Small intestine (tissue), 7 donors: ENCODE data around the gene CDK17. TPM values are rescaled to one million over a fixed set of nuclear protein-coding genes. Genes with fewer than 3 reads are reported as not detected.

ENCODE experiments used
- DNase-seq, 2 donors: peaks; one replicate each; pipeline versions ENCODE4 v3.0.0 to v3.0.0-alpha.2; 2013
- FAIRE-seq: peaks from 2 replicates; lab custom pipeline; 2012; peaks lifted over from hg19 to GRCh38; lab: Jason Lieb, UNC
- H3K27ac ChIP-seq, 3 donors: one replicate each; pipeline ENCODE4 v1.5.1; 2013; ENCODE audit warnings: low read length in 2 of 3, mild to moderate bottlenecking in 2 of 3, control low read depth in 1 of 3, inconsistent platforms in 1 of 3, low read depth in 1 of 3, moderate library complexity in 1 of 3
- H3K27me3 ChIP-seq, 3 donors: one replicate each; pipeline ENCODE4 v1.6.1; 2013; ENCODE audit warnings: low read length in 3 of 3, inconsistent platforms in 1 of 3; ENCODE audit not compliant: control insufficient read depth in 3 of 3, insufficient read depth in 3 of 3
- H3K36me3 ChIP-seq, 3 donors: one replicate each; pipeline ENCODE4 v1.6.1; 2013; ENCODE audit warnings: low read length in 3 of 3, inconsistent platforms in 1 of 3, low read depth in 1 of 3, mild to moderate bottlenecking in 1 of 3, moderate library complexity in 1 of 3; ENCODE audit not compliant: control insufficient read depth in 3 of 3, insufficient read depth in 2 of 3
- H3K4me1 ChIP-seq, 3 donors: one replicate each; pipeline ENCODE4 v1.6.1; 2013; ENCODE audit warnings: low read length in 2 of 3, inconsistent platforms in 1 of 3, low read depth in 1 of 3, mild to moderate bottlenecking in 1 of 3, moderate library complexity in 1 of 3; ENCODE audit not compliant: control insufficient read depth in 3 of 3, insufficient read depth in 2 of 3
- H3K4me3 ChIP-seq, 3 donors: one replicate each; pipeline ENCODE4 v1.5.1; 2013; ENCODE audit warnings: low read length in 3 of 3, control low read depth in 1 of 3, inconsistent platforms in 1 of 3, low read depth in 1 of 3, mild to moderate bottlenecking in 1 of 3, moderate library complexity in 1 of 3
- H3K9me3 ChIP-seq, 2 donors: one replicate each; pipeline ENCODE4 v1.6.1; 2013; ENCODE audit warnings: low read depth in 1 of 2, low read length in 1 of 2; ENCODE audit not compliant: control insufficient read depth in 2 of 2, insufficient read depth in 1 of 2
- WGBS, 3 donors: extraction: QIAGEN DNeasy Blood & Tissue Kit; methylation state at CpG; one replicate each; pipeline ENCODE4 v1.1.7; 2013; 5-methylcytosine and 5-hydroxymethylcytosine counted together
- polyA plus RNA-seq, 4 donors: library from polyadenylated mRNA; stranded (reverse) in 3 of 4; unstranded in 1 of 4; fragments of 200-250 nt in 3 of 4; fragments of 120-200 nt in 1 of 4; gene quantifications; one replicate each; pipeline versions ENCODE4 v1.2.1 to v1.2.3, GENCODE V29; 2013
- donor health status: healthy with polysubstance abuse.
- donor health status: control.
- donor health status: control.
- donor health status: Bipolar disorder and iron deficiency.
- donor health status: healthy.

CDK17 gene
- polyA plus RNA-seq, 4 donors: 7.6 to 29.8 (median 8.4) TPM

GRCh38 chr12:96265836-96266235 lies 134.4 kb downstream of the CDK17 start:
- no peak overlapping the region for H3K27ac ChIP-seq
- peaks cover 0 to 14% (median 4%) of the 10 kb centered on the region in 3 donors for H3K36me3 ChIP-seq
- 87 to 98% (median 97%) methylated on average over 1 of the region's 1 CpG for WGBS, 3 donors
- DNase-seq: no peak
- no peaks in the 10 kb centered on the region for H3K27me3 ChIP-seq
- FAIRE-seq: no peak
- H3K9me3 ChIP-seq: no peaks in the 10 kb centered on the region
- no peak overlapping the region for H3K4me3 ChIP-seq
- no peaks in the 10 kb centered on the region for H3K4me1 ChIP-seq

- H3K4me3 ChIP-seq: no peak overlapping the region
- no peak for FAIRE-seq
- no peaks in the 10 kb centered on the region for H3K4me1 ChIP-seq
- H3K36me3 ChIP-seq: peaks cover 0 to 13% (median 4%) of the 10 kb centered on the region in 3 donors
- no peak overlapping the region for H3K27ac ChIP-seq
- no peaks in the 10 kb centered on the region for H3K9me3 ChIP-seq
- 95 to 98% (median 97%) methylated on average over 2 of the region's 2 CpGs for WGBS, 3 donors
- H3K27me3 ChIP-seq: no peaks in the 10 kb centered on the region
- DNase-seq: no peak
These were observed 134.8 kb downstream of the CDK17 start for GRCh38 chr12:96265400-96265799.

DNA sequence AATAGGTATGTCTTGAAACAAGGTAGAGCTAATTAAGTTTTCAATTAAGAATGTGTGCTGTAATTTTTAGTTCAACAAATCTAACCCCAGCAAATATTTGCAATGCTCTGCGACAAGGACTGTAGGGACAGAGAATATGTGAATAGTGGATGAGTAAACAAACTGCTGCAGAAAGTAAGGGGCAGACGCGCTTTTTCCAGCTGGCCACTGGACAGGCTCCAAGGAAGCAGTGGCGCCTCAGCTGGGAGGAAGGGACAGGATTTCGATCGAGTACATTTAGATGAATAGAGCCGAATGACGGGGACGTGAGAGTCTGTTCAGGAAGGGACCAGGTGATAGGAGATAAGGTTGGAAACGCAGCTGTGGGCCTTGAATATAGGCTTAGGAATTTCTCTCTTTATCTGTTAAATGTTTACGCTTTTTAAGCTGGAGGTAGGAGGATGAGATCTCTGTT lies 136.8 kb downstream of the CDK17 start:
- Histone ChIP-seq H3K27ac (peak overlapping the region in 1 of 3 donors; percentile 11), H3K9me3 (no peaks in the 10 kb centered on the region), H3K36me3 (peaks cover 0 to 14% (median 4%) of the 10 kb centered on the region in 3 donors), H3K4me3 (no peak overlapping the region), H3K27me3 (no peaks in the 10 kb centered on the region), H3K4me1 (no peaks in the 10 kb centered on the region)
- FAIRE-seq (no peak), DNase-seq (peak in 1 of 2 donors; percentile 11)
- 62 to 78% (median 75%) methylated on average over 11 of the region's 11 CpGs for WGBS, 3 donors

DNA sequence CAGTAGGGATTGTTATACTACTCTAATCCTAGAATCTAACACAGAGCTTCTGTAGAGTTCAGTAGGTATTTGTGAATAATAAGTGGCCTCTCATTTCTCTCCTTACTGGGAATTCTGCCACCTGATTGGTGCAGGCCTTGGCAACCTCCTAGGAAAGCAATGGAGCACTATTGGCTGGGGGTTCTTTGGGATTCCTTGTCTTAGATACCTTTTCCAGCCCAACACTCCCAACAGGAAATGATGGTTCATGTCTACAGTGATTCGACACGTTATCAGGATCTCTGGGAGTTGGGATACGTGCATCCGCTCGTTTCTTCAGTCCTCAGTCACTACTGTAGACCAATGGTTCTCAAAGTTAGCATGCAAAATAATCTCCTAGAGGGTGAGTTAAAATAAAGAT lies 138.7 kb downstream of the CDK17 start:
- Histone ChIP-seq H3K36me3 (peaks cover 0 to 17% (median 4%) of the 10 kb centered on the region in 3 donors), H3K27me3 (no peaks in the 10 kb centered on the region), H3K27ac (no peak overlapping the region), H3K4me3 (no peak overlapping the region), H3K9me3 (no peaks in the 10 kb centered on the region), H3K4me1 (no peaks in the 10 kb centered on the region)
- no peak for FAIRE-seq
- 94 to 99% (median 94%) methylated on average over 5 of the region's 5 CpGs for WGBS, 3 donors
- no peak for DNase-seq

DNA sequence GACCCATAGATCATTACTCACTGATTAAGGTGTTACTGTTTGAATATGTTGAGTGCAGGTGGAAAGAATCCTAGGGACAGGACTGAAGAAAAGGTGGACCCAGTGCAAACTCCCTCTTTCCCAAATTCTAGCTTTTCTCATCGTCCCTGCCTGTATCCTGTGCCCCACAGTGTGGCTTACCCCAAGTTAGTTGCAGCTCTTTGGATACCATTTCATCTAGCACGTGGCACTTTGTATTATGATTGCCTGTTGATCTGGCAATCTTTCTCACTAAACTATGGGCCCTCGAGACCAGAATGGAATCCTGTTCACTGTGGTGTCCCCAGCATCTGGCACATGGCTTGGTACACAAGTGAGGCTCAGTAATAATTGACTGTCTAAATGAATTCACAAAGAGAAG lies 139.6 kb downstream of the CDK17 start:
- Histone ChIP-seq H3K4me3 (no peak overlapping the region), H3K9me3 (no peaks in the 10 kb centered on the region), H3K27me3 (no peaks in the 10 kb centered on the region), H3K27ac (no peak overlapping the region), H3K36me3 (peaks cover 0 to 17% (median 4%) of the 10 kb centered on the region in 3 donors), H3K4me1 (no peaks in the 10 kb centered on the region)
- DNase-seq (no peak), FAIRE-seq (no peak)
- WGBS, 3 donors: 91 to 94% (median 93%) methylated on average over 3 of the region's 3 CpGs

GRCh38 chr12:96260231-96260630 lies 140.0 kb downstream of the CDK17 start:
- no peak for FAIRE-seq
- H3K9me3 ChIP-seq: no peaks in the 10 kb centered on the region
- DNase-seq: no peak

DNA sequence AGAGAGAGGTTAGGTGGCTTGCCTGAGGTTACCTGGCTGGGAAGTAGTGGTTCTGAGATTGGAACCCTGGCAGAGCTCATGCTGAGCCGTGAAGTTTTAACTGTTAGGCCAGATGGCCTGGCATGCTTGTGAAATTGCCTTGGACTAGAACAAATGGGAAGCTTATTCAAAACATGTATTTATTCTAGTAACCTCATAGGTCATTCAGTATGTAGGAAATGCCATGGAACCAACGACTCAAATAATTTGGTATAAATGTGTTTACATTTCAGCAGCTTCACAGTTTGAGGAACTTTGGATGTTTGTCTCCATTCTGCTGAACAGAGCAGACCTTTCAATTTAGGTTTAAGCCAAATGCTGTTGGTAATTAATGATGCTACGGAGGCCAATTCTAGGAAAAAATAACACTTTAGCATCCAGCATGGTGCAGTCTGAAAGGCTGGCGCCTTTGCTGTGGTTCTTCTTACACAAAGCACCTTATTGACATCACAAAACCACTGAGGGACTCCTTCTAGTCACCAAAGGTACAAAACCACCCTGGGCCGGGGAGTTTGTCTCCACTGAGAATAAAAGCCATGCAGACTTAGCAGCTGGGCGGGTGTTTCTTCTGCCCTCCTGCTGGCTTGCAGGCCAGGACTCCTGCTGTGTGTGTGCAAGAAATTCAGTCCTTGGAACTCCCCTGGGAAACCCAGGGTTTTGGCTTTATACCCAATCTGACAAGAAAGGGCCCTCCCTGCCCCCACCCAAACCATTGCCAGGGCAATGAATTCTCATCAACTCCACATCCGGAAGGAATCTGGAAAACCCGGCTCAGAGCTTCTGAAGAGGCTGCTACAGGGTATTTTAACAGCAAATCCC lies 141.9 kb downstream of the CDK17 start:
- DNase-seq (no peak), FAIRE-seq (no peak)
- Histone ChIP-seq H3K9me3 (no peaks in the 10 kb centered on the region), H3K4me1 (peaks cover 0 to 2% (median 0%) of the 10 kb centered on the region in 3 donors), H3K27ac (peak overlapping the region in 1 of 3 donors; percentile 53), H3K27me3 (no peaks in the 10 kb centered on the region), H3K4me3 (no peak overlapping the region), H3K36me3 (peaks cover 0 to 10% (median 4%) of the 10 kb centered on the region in 3 donors)
- WGBS, 3 donors: 46 to 85% (median 70%) methylated on average over 8 of the region's 8 CpGs

More at GRCh38 chr12:96260231-96260630, 140.0 kb downstream of the CDK17 start:
- no peak overlapping the region for H3K27ac ChIP-seq
- no peaks in the 10 kb centered on the region for H3K27me3 ChIP-seq
- H3K4me3 ChIP-seq: no peak overlapping the region
- H3K36me3 ChIP-seq: peaks cover 0 to 15% (median 4%) of the 10 kb centered on the region in 3 donors
- no peaks in the 10 kb centered on the region for H3K4me1 ChIP-seq
- WGBS, 3 donors: 92 to 96% (median 93%) methylated on average over 2 of the region's 2 CpGs

- FAIRE-seq: no peak
- DNase-seq: no peak
- Histone ChIP-seq H3K27me3 (no peaks in the 10 kb centered on the region), H3K9me3 (no peaks in the 10 kb centered on the region), H3K36me3 (peaks cover 0 to 10% (median 4%) of the 10 kb centered on the region in 3 donors), H3K4me1 (peaks cover 0 to 2% (median 0%) of the 10 kb centered on the region in 3 donors), H3K27ac (peak overlapping the region in 1 of 3 donors; percentile 53), H3K4me3 (no peak overlapping the region)
- WGBS, 3 donors: 78 to 90% (median 82%) methylated on average over 2 of the region's 2 CpGs
These were observed 142.6 kb downstream of the CDK17 start for GRCh38 chr12:96257550-96258103.
